Stimulated activated CD4-positive, alpha-beta T cell treated with anti-CD3 and anti-CD28 coated beads, Interleukin-1b, Interleukin-23, amount 100 ng/mL, for 1 hour (primary cell): ENCODE results near the gene STMP1.

Source experiments
- DNase-seq, 2 donors: peaks; one replicate each; pipeline ENCODE4 v3.0.0-alpha.2; 2020; ENCODE audit warnings: low read depth in 2 of 2

The STMP1 gene

GRCh38 chr7:135718794-135719437 lies 56.6 kb downstream of the STMP1 start:
- DNase-seq: no peak

- no peak for DNase-seq
Measured at GRCh38 chr7:135719688-135720087, 57.4 kb downstream of the STMP1 start.

GRCh38 chr7:135721198-135721820 lies 59.0 kb downstream of the STMP1 start:
- no peak for DNase-seq

GRCh38 chr7:135723411-135723810 lies 61.1 kb downstream of the STMP1 start:
- DNase-seq: no peak
